Lung (tissue), 12 donors: ENCODE measurements around the gene HTRA1. TPM values are rescaled to one million over a fixed set of nuclear protein-coding genes. Genes with fewer than 3 reads are reported as not detected.

ENCODE experiments used
- ATAC-seq: fragments of 200-7000 bp; cut with Tn5 transposase; one replicate; pipeline ENCODE4 v1.9.1; 2020; ENCODE audit warnings: moderate number of reproducible peaks; ENCODE audit not compliant: insufficient read depth, low FRiP score
- DNase-seq, 3 donors: peaks; one replicate each; pipeline ENCODE4 v3.0.0-alpha.2; 2013 to 2017
- H3K27ac ChIP-seq, 2 donors: one replicate each; pipeline ENCODE4 v1.5.1; 2013; ENCODE audit warnings: mild to moderate bottlenecking in 2 of 2, moderate library complexity in 2 of 2, control low read depth in 1 of 2, inconsistent platforms in 1 of 2, low read depth in 1 of 2, low read length in 1 of 2
- H3K27me3 ChIP-seq, 3 donors: one replicate each; pipeline ENCODE4 v1.5.1; 2013; ENCODE audit warnings: low read length in 2 of 3; ENCODE audit not compliant: control insufficient read depth in 3 of 3, insufficient read depth in 3 of 3
- H3K36me3 ChIP-seq, 4 donors: one replicate each; pipeline ENCODE4 v1.5.1; 2013; ENCODE audit warnings: low read length in 4 of 4, mild to moderate bottlenecking in 1 of 4, moderate library complexity in 1 of 4; ENCODE audit not compliant: control insufficient read depth in 4 of 4, insufficient read depth in 4 of 4
- H3K4me1 ChIP-seq, 5 donors: one replicate each; pipeline ENCODE4 v1.5.1; 2013; ENCODE audit warnings: low read length in 5 of 5, mild to moderate bottlenecking in 2 of 5, moderate library complexity in 1 of 5; ENCODE audit not compliant: control insufficient read depth in 5 of 5, insufficient read depth in 5 of 5
- H3K4me3 ChIP-seq: one replicate; pipeline ENCODE4 v1.5.1; 2013; ENCODE audit warnings: mild to moderate bottlenecking, control low read depth, moderate library complexity
- H3K9ac ChIP-seq, 2 donors: one replicate each; pipeline ENCODE4 v1.5.1; 2013; ENCODE audit warnings: low read length in 2 of 2, control low read depth in 1 of 2; ENCODE audit not compliant: insufficient read depth in 1 of 2
- H3K9me3 ChIP-seq, 4 donors: one replicate each; pipeline ENCODE4 v1.5.1; 2013; ENCODE audit warnings: low read length in 3 of 4, mild to moderate bottlenecking in 1 of 4, moderate library complexity in 1 of 4; ENCODE audit not compliant: control insufficient read depth in 4 of 4, insufficient read depth in 3 of 4
- WGBS, 2 donors: extraction: QIAGEN DNeasy Blood & Tissue Kit; methylation state at CpG; one replicate each; pipeline ENCODE4 v1.1.7; 2013; 5-methylcytosine and 5-hydroxymethylcytosine counted together
- polyA plus RNA-seq, 2 donors: library from polyadenylated mRNA; stranded (reverse); fragments of 200-250 nt; gene quantifications; one replicate each; pipeline ENCODE4 v1.2.1, GENCODE V29; 2013
- total RNA-seq, 2 donors: library from RNA; depleted of rRNA in 1 of 2; stranded (reverse); fragments of >200 nt in 1 of 2; gene quantifications; one replicate each; pipeline ENCODE4 v1.2.1, GENCODE V29; 2014 to 2021
- TF ChIP-seq, protein P1 (sequence below): IDR thresholded peaks from 2 replicates; pipeline ENCODE4 v1.5.1; 2012; ENCODE audit warnings: mild to moderate bottlenecking; ENCODE audit errors: control extremely low read depth, extremely low read depth
- donor health status: control.
- donor health status: control.
- donor health status: Bipolar disorder and iron deficiency.
- donor health status: healthy.
- donor health status: DM: yes; HTN: yes; CAD: no.

HTRA1 gene
- total and polyA plus RNA-seq, 4 donors: 30.4 to 59.8 (median 46.1) TPM

DNA sequence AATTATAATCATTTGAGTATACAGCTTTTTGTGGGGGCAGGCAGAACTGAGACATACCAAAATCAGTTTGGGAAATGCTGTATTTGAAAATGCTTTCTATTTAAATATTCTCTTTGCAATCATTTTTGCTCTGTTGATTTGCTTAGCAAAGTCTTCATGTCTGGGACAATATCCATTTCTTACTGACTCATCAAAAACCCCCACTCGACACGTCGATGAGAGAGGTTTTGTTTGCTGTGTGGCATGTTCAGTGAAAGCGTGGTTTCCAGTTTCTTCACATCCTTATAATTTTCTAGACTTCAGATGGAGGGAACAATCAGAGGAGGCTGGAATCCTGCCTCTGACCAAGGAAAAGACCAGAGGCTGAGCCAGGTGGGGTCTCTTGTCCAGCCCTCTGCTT lies 28.9 kb downstream of the HTRA1 start:
- peaks cover 0 to 2% (median 0%) of the 10 kb centered on the region in 4 donors for H3K36me3 ChIP-seq
- no peak overlapping the region for H3K4me3 ChIP-seq
- no peaks in the 10 kb centered on the region for H3K27me3 ChIP-seq
- 74 to 86% methylated on average over 4 of the region's 4 CpGs for WGBS, 2 donors
- no peak for ATAC-seq
- TF ChIP-seq, protein P1, sequence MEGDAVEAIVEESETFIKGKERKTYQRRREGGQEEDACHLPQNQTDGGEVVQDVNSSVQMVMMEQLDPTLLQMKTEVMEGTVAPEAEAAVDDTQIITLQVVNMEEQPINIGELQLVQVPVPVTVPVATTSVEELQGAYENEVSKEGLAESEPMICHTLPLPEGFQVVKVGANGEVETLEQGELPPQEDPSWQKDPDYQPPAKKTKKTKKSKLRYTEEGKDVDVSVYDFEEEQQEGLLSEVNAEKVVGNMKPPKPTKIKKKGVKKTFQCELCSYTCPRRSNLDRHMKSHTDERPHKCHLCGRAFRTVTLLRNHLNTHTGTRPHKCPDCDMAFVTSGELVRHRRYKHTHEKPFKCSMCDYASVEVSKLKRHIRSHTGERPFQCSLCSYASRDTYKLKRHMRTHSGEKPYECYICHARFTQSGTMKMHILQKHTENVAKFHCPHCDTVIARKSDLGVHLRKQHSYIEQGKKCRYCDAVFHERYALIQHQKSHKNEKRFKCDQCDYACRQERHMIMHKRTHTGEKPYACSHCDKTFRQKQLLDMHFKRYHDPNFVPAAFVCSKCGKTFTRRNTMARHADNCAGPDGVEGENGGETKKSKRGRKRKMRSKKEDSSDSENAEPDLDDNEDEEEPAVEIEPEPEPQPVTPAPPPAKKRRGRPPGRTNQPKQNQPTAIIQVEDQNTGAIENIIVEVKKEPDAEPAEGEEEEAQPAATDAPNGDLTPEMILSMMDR: no peak
- no peak overlapping the region for H3K9ac ChIP-seq
- no peak for DNase-seq
- H3K9me3 ChIP-seq: no peaks in the 10 kb centered on the region
- H3K4me1 ChIP-seq: peaks cover 11 to 31% (median 24%) of the 10 kb centered on the region in 5 donors
- H3K27ac ChIP-seq: no peak overlapping the region

DNA sequence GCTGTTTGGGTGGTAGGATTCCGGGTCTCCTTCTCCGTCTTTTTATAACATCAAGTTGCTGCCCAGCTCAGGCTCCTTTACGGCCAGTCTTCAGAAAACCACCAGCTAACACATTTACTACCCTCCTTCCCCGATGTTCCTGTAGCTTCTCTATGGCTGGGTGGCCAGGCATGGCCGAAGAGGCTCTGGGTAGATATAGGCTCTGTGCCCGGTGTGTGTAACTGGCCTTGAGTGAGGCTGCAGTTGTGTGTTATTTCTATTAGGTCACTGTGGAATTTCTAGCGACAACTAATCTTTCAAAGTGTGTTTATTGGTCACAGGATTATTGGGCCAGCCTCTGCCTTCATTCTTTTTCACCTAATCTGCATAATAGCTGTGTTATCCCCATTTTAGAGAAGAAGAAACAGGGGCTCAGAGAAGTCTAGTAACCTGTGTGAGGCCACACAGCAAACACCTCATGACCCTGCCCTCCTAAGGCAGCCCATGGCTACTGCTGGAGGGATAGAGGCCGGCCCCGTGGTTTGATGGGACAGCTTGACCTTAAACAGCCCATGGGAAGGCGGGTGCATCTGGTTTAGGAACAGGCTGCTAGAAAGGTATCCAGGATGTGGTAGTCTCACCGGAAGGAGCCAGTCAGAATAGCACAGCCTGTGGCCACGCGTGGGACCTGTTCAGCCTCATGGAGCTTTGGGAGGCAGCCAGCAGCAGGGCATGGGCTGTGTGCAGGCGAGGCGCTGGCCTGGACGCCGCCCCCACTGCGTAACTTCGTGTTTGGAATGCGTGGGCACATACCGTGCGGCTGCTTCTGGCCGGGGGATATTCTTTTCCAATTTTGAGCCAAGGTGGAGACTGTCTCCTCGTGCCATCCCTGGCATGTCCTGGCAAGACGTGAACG lies 29.7 kb downstream of the HTRA1 start:
- no peaks in the 10 kb centered on the region for H3K27me3 ChIP-seq
- TF ChIP-seq, protein P1: no peak
- no peak for DNase-seq
- no peak for ATAC-seq
- no peak overlapping the region for H3K4me3 ChIP-seq
- WGBS, 2 donors: 85 to 93% methylated on average over 26 of the region's 26 CpGs
- peaks cover 0 to 2% (median 0%) of the 10 kb centered on the region in 4 donors for H3K36me3 ChIP-seq
- no peaks in the 10 kb centered on the region for H3K9me3 ChIP-seq
- no peak overlapping the region for H3K27ac ChIP-seq
- H3K9ac ChIP-seq: no peak overlapping the region
- peaks cover 3 to 23% (median 17%) of the 10 kb centered on the region in 5 donors for H3K4me1 ChIP-seq

DNA sequence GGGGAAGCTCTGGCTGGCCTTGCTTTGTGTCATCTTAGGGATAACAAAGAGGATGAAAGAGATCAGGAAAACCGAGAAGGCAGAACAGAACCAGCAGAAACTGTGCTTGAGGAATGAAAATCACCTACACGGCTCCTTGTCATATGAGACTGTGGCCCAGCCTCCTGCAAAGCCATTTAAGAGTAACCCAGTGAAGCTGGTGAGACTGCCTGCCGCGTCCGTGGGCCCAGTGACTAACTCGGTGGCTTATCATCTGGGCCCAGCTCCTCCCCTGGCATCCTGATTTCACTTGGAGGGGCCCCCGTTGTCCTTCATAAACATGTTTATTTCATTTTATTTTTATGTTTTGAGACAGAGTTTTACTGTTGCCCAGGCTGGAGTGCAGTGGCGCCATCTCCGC lies 30.7 kb downstream of the HTRA1 start:
- no peaks in the 10 kb centered on the region for H3K9me3 ChIP-seq
- DNase-seq: no peak
- peaks cover 0 to 2% (median 0%) of the 10 kb centered on the region in 4 donors for H3K36me3 ChIP-seq
- ATAC-seq: no peak
- H3K27ac ChIP-seq: no peak overlapping the region
- 88 to 92% methylated on average over 9 of the region's 9 CpGs for WGBS, 2 donors
- H3K4me3 ChIP-seq: no peak overlapping the region
- no peak overlapping the region for H3K9ac ChIP-seq
- no peaks in the 10 kb centered on the region for H3K27me3 ChIP-seq
- peaks cover 0 to 14% (median 9%) of the 10 kb centered on the region in 5 donors for H3K4me1 ChIP-seq
- TF ChIP-seq, protein P1: no peak
